ENCODE results near the gene MCCD1.
A peak's percentile ranks its signal among the peaks of the same experiment; 100 is the strongest.

Gene MCCD1

GRCh38 chr6:31544676-31545075, 15.9 kb downstream of the MCCD1 start:
- no peak for DNase-seq

- DNase-seq = no peak
Observed at GRCh38 chr6:31545291-31545690, 16.5 kb downstream of the MCCD1 start.

DNA sequence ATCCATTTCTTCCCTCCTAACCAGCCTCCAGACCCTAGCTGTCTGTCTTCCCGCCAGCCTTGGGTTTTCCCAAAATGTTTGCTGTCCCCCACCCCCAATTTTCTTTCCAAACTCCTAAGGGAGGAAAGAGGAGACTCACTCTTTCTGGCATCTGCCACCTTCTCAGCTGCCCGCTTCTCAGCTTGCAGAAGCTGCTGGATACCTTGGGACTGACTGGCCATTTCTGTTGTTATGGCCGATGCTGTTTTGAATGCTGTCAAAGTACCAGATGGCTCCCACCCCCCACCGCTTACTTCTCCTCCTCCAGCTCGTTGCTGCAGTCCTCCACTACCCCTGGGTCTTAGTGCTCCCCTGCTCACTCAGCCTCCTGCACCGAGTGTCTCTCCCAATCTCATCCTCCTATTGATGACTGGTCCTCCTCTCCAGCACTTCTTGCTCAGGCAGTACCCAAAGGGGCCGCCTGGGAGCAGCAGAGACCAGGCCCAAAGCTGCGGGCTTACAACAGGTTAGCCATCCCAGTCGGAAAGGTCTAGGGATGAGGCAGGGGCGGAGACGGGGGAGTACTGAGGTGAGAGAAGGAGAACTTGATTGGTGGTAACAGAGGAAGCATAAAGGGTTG, 17.7 kb downstream of the MCCD1 start, which contains the start of gene ATP6V1G2:
ATP6V1G2 (minus strand) TSS at position 270 of the 619 bp plus-strand sequence; CDS start at position 221, 49 bp downstream.
- peak; percentile 75 for DNase-seq

DNA sequence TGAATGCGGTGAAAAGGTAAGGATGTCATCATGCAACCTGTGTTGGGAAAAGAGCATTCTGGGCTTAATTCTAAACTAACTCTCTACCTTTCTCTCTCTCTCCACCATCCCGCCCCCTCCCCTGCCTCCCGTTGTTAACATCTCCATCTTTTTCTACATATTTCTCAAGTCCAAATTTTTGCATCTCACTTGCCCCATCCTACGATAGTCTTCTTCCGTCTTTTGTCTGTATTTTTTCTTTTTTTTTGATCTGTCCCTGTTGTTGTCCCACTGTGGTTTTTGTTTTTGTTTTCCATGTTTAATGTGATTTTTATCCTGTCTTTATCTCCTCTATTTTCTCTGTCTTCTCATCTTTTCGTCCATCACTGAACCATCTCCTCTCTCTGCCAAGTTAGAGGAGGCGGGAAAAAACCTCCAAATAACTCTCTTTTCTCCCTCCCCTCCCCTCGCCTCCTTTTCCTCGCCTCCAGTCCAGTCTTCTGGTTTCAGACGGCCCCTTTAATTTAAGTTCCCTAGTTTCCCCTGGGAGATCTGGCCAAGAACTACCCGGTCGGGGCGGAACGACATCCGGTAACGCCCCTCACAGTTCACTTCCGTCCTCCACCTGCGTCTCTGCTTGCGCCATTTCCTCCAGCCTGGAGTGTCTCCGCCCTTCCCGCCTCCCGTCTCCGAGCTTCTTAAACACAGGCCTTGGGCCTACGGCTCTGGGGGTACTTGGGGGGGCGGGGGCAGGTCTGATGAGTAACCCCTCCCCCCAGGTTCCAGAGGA, 18.4 kb downstream of the MCCD1 start, which contains the start of gene NFKBIL1:
NFKBIL1 (plus strand) TSS at position 651 of the 769 bp plus-strand sequence; CDS start at position 738, 87 bp downstream.
- peak; percentile 81 for DNase-seq

DNA sequence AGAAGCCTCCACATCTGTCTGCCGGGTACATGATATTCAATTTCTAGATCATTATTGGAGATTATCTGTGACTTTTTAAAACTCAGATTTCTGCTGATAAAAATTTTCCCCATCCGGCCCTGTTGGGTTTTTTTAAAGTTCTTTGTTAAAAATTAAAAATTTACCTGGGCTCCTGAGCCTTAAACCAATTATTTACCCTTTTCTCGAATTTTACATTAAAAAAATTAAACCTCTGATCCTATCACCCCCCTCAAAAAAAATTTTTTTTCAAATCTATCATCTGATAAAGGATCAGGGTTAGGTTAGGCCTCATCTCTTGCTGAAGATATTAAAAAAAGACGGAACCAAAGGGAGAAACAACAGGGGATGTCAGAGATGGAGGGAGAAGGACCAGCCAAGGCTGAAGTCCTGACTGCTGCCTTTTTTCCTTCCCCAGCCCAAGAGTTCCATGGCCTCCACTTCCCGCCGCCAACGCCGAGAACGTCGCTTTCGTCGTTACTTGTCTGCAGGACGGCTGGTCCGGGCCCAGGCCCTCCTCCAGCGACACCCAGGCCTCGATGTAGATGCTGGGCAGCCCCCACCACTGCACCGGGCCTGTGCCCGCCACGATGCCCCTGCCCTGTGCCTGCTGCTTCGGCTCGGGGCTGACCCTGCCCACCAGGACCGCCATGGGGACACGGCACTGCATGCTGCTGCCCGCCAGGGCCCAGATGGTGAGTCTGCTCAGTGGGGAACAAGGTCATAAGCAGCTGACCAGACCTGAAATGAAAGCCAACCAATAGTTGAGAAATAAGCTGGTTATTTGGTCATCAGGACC, 19.2 kb downstream of the MCCD1 start:
- DNase-seq = no peak

DNA sequence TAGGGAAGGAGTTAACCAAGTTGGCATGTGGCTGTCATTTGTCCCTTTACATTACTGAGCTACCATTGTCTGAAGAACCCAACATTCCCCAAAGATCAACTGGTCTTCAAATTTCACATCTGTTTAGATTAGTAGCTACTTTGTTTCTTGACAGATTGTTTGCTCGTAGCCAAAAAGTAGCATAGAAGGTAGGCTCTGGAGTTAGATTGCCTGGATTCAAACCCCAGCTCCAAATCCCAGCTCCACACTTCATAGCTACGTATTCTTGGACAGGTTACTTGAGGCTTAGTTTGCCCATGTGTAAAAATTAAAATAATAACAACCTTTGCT, 19.7 kb downstream of the MCCD1 start:
- DNase-seq = no peak

- DNase-seq = peak; percentile 59
Observed at GRCh38 chr6:31551371-31551770, 22.6 kb downstream of the MCCD1 start.

GRCh38 chr6:31556307-31556706, 27.5 kb downstream of the MCCD1 start:
- DNase-seq = no peak

GRCh38 chr6:31557443-31558317, 28.9 kb downstream of the MCCD1 start:
- DNase-seq = no peak

GRCh38 chr6:31558318-31558625, 29.5 kb downstream of the MCCD1 start:
- DNase-seq = no peak

DNA sequence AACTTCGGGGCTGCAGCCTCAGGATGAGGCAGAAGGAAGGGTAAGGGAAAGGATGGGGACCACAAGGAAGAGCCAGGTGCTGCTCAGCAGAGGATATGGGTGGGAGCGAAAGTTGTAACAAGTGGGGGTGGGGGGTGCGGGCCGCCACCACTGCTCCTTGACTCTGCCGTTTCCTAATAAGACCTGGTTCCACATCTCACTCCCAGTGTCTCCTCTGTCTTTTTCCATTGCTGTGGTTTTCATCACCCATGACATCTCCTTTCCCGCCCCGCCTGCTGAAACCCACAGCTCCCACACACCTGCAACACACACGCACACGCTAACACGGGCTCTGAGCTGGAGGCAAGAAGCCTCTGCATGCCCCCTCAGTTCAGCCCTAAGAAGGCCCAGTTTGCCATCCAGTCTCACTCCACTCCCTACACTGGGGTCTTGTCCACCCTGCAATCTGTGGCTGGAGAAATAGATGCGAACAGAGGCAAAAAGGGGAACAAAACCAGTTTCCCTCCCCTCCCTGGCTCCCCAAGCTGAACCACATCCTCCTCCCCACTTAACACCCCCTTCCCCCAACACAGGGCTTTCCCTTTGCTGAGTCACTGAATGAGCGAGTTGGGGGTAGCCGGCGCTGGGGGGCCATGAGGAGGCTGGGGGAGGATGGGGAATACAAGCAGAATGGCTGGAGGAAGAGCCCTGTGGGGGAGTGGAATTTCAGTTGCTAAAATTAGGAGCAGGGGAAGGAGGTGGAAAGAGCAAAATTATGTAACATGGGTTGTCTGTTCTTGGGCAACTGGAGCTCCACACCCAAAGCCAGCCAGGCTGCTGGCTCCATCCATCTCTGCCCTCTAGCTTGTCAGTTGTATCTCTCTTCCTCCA, 30.1 kb downstream of the MCCD1 start:
- peak; percentile 61 for DNase-seq

DNA sequence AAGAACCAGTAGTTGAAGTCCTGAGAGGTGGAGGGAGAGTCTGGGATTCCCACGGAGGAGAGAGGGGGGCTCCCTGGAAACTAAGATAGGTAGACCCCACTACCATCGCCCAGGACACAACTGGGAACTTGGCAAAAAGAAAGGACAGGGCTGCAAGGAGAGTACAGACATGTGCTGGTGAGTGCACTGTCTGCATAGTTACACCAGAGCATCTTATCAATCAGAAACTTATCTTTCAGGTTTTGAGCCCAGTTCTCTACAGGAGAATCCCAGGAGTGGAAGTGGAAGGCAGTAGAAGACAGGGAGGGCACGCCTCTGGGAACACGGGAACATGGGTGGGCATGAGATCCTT, 30.8 kb downstream of the MCCD1 start:
- DNase-seq = no peak

- no peak for DNase-seq
Observed at GRCh38 chr6:31559958-31560696, 31.4 kb downstream of the MCCD1 start.

DNA sequence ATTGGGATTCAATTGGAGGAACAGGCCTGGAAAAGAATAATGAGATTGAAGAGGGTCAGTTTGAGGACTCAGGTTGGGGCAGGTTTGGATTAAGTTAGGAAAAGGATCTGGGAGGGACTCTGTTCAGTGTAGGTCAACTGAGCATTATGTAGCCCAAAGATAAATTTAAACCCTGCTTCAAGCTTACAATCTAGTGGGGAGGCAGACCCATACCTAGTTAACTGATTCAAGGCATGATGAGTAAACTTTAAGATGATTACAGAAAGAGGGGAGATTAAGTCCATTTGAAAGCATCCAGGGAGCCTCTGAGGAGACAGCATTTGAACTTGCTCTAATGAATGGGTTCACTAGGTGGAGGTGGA, 31.9 kb downstream of the MCCD1 start:
- DNase-seq = no peak

DNA sequence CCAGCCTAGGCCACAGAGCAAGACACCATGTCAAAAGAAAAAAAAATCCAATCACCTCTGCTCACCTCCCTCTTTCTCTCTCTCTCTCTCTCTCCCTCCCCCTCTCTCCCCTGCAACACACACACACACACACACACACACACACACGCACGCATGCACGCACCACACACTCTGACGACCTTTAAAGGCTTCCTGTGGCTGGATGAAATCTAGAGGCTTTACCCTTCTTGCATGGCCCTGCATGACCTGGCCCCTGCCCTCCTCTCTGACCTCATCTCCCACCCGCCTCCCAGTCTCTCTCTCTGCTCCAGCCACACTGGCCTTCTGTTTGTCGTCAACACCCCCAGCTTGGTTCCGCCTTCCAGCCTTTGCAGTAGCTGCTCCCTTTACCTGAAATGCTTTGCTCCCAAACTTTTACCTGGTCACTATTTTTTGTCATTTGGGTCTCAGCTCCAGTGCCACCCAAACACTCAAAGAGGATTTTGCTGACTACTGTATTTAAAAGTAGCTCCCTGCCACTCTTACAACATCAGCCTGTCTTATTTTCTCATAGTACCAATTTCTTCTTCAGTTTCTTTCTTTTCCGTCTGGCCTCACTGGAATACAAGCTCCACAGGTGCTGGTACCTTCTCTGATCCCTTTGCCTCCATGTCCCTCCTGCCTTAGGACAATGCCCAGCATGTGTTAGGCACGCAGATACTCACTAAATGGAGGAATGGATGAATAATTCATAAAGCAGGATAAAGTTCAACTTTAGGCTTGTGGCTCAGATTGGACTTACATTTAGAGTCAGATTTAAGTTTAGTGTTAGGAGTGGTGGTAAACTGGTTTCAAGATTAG, 39.0 kb downstream of the MCCD1 start:
- no peak for DNase-seq

GRCh38 chr6:31568537-31568961, 39.8 kb downstream of the MCCD1 start:
- DNase-seq = peak; percentile 72

GRCh38 chr6:31569861-31570536, 41.2 kb downstream of the MCCD1 start:
- DNase-seq = no peak

GRCh38 chr6:31572041-31572911, 43.5 kb downstream of the MCCD1 start, which contains the start of gene LTA:
Gene LTA, plus strand, starts transcription at chr6:31572289. Its CDS starts 454 bp downstream, at chr6:31572743.
- DNase-seq = peak; percentile 70

Measured in effector CD4-positive, alpha-beta T cell (primary cell).